HepG2 (cell line): ENCODE measurements around the gene LDB2. TPM values are rescaled to one million over a fixed set of nuclear protein-coding genes. Genes with fewer than 3 reads are reported as not detected.

Experiments used
- ATAC-seq: fragments of 200-7000 bp; cut with Tn5 transposase; 3 replicates; pipeline ENCODE4 v1.9.1; 2020; ENCODE audit warnings: mild to moderate bottlenecking, moderate library complexity
- BruUV-seq: library from RNA; stranded (reverse); fragments of 400-500 nt; replicated peaks from 2 replicates; lab custom pipeline; 2021; lab: Mats Ljungman, UMichigan
- CTCF ChIA-PET: fragments of 300-600 bp; formaldehyde crosslinking; extraction: SDS; loops from one replicate; lab custom pipeline; 2021; ENCODE audit warnings: low total read pairs, inconsistent platforms, low intra/inter-chr PET ratio; lab: Yijun Ruan, JAX
- POLR2A ChIA-PET: fragments of 350-600 bp; sonication (Branson Sonifier 250); formaldehyde crosslinking; loops from one replicate; lab custom pipeline; 2020; ENCODE audit warnings: antibody characterized with exemption, inconsistent platforms; lab: Yijun Ruan, JAX
- DNase-seq: peaks from one replicate; pipeline ENCODE4 v3.0.0-alpha.2; 2015; ENCODE audit warnings: low spot score
- FAIRE-seq: peaks from 3 replicates; lab custom pipeline; 2011; peaks lifted over from hg19 to GRCh38; lab: Jason Lieb, UNC
- H2AFZ ChIP-seq: one replicate; pipeline ENCODE4 v1.6.1; 2011; ENCODE audit warnings: low read length, inconsistent platforms
- H3K27ac ChIP-seq: fragments of 300-600 bp; 3 replicates; pipeline ENCODE4 v1.8.0; 2011; ENCODE audit warnings: mixed run types, mild to moderate bottlenecking, mixed read lengths, low read length, inconsistent platforms; ENCODE audit not compliant: insufficient read depth; ENCODE audit errors: extremely low read length
- H3K27me3 ChIP-seq, 2 experiments: fragments of 200-600 bp in 1 of 2; 2 replicates in 1 of 2; 3 replicates in 1 of 2; pipeline versions ENCODE4 v1.6.0 to v1.8.0; 2011; ENCODE audit warnings: low read length in 2 of 2, mild to moderate bottlenecking in 2 of 2, moderate library complexity in 2 of 2, inconsistent platforms in 1 of 2; ENCODE audit not compliant: insufficient read depth in 2 of 2, control insufficient read depth in 1 of 2
- H3K36me3 ChIP-seq, 2 experiments: fragments of 200-600 bp in 1 of 2; replicated peaks in 1 of 2; 2 replicates in 1 of 2; 3 replicates in 1 of 2; pipeline versions ENCODE4 v1.5.1 to v1.8.0; 2011; ENCODE audit warnings: low read length in 2 of 2, inconsistent platforms in 1 of 2; ENCODE audit not compliant: insufficient read depth in 2 of 2, control insufficient read depth in 1 of 2
- H3K4me1 ChIP-seq: 2 replicates; pipeline ENCODE4 v1.5.1; 2012; ENCODE audit warnings: low read length, inconsistent platforms; ENCODE audit not compliant: insufficient read depth
- H3K4me2 ChIP-seq: 2 replicates; pipeline ENCODE4 v1.6.0; 2011; ENCODE audit warnings: low read depth, low read length, inconsistent platforms
- H3K4me3 ChIP-seq, 3 experiments: fragments of 200-600 bp in 1 of 3; sonication (generic), shearing (Covaris generic) in 1 of 3; replicated peaks in 1 of 3; 2 replicates each; pipeline ENCODE4 v1.5.1; 2011 to 2016; ENCODE audit warnings: low read length in 3 of 3, inconsistent platforms in 2 of 3, low read depth in 2 of 3, mild to moderate bottlenecking in 2 of 3, control low read depth in 1 of 3, mixed read lengths in 1 of 3; ENCODE audit not compliant: insufficient read depth in 1 of 3
- H3K79me2 ChIP-seq: one replicate; pipeline ENCODE4 v1.6.1; 2011; ENCODE audit warnings: low read length, inconsistent platforms; ENCODE audit not compliant: insufficient read depth
- H3K9ac ChIP-seq: 2 replicates; pipeline ENCODE4 v1.6.0; 2011; ENCODE audit warnings: mild to moderate bottlenecking, low read depth, low read length, inconsistent platforms; ENCODE audit not compliant: insufficient read depth
- H3K9me3 ChIP-seq: 2 replicates; pipeline ENCODE4 v1.5.1; 2012; ENCODE audit warnings: mild to moderate bottlenecking, low read length
- H4K20me1 ChIP-seq: 2 replicates; pipeline ENCODE4 v1.6.0; 2011; ENCODE audit warnings: inconsistent platforms, mild to moderate bottlenecking, low read length, moderate library complexity; ENCODE audit not compliant: insufficient read depth
- KMT2A ChIP-seq: sonication (generic); formaldehyde crosslinking; IDR thresholded peaks from 2 replicates; pipeline ENCODE4 v1.4.0; 2020; ENCODE audit warnings: missing genetic modification reagents
- MXI1 ChIP-seq: IDR thresholded peaks from 3 replicates; pipeline ENCODE4 v1.6.1; 2012; ENCODE audit warnings: low read depth, low read length, inconsistent platforms, borderline replicate concordance
- MZF1 ChIP-seq: sonication (generic); formaldehyde crosslinking; IDR thresholded peaks from 2 replicates; pipeline ENCODE4 v1.8.1; 2023; ENCODE audit warnings: mild to moderate bottlenecking, missing genetic modification reagents, borderline replicate concordance
- POLR2AphosphoS5 ChIP-seq: IDR thresholded peaks from 2 replicates; pipeline ENCODE4 v1.6.1; 2012; ENCODE audit warnings: low read depth, low read length
- RFX5 ChIP-seq: IDR thresholded peaks from 2 replicates; pipeline ENCODE4 v1.6.1; 2011; ENCODE audit warnings: low read depth, low read length, improper control_type of control experiment
- ZBED4 ChIP-seq: sonication (generic); formaldehyde crosslinking; IDR thresholded peaks from 2 replicates; pipeline ENCODE4 v1.4.0; 2020; ENCODE audit warnings: missing genetic modification reagents, borderline replicate concordance
- ZNF850 ChIP-seq: sonication (generic); formaldehyde crosslinking; conservative IDR thresholded peaks from 2 replicates; pipeline ENCODE4 v1.9.0; 2021; ENCODE audit warnings: mild to moderate bottlenecking, missing genetic modification reagents
- ZSCAN5A ChIP-seq: sonication (generic); formaldehyde crosslinking; IDR thresholded peaks from 2 replicates; pipeline ENCODE4 v1.8.0; 2022; ENCODE audit warnings: mild to moderate bottlenecking, missing genetic modification reagents, borderline replicate concordance
- ZSCAN9 ChIP-seq: IDR thresholded peaks from 2 replicates; pipeline ENCODE4 v1.6.1; 2016; ENCODE audit warnings: borderline replicate concordance
- WGBS: methylation state at CpG from one replicate; pipeline ENCODE4 v1.1.6; 2017; ENCODE audit warnings: low lambda C conversion rate; 5-methylcytosine and 5-hydroxymethylcytosine counted together
- in situ Hi-C: cut with HindIII; loops from 2 replicates; pipeline ENCODE4 v1.10.0; 2017; ENCODE audit warnings: low pct_unique_long_range_greater_than_20kb; ENCODE audit not compliant: extremely low pct_ligation_motif_present
- intact Hi-C: fragments of 100-400 bp; cut with micrococcal nuclease; formaldehyde crosslinking; loops from one replicate; pipeline ENCODE4 v1.10.0; 2022; ENCODE audit not compliant: unreplicated experiment
- polyA plus RNA-seq, 8 experiments: library from polyadenylated mRNA; depleted of rRNA in 3 of 8; stranded (reverse) in 7 of 8; unstranded in 1 of 8; fragments of >200 nt; fragmentation: Illumina TruSeq in 4 of 8; extraction: Trizol in 4 of 8; gene quantifications; 2 replicates each; pipeline versions ENCODE4 v1.2.1 to v1.2.3, GENCODE V29; 2011 to 2016; ENCODE audit warnings: low read depth in 4 of 8, missing spikeins in 1 of 8, mixed read lengths in 1 of 8; ENCODE audit not compliant: insufficient read depth in 1 of 8
- total RNA-seq, 5 experiments: library from RNA; depleted of rRNA; stranded (reverse); fragments of >200 nt; fragmentation: Illumina TruSeq; extraction: Trizol; gene quantifications; 2 replicates each; pipeline ENCODE4 v1.2.3, GENCODE V29; 2016; ENCODE audit warnings: low read depth in 1 of 5

The LDB2 gene
- total and polyA plus RNA-seq, 2 of the 13 experiments (the other 11 are each of a cell fraction or from before 2014, with no cell fraction given), result not detected

DNA sequence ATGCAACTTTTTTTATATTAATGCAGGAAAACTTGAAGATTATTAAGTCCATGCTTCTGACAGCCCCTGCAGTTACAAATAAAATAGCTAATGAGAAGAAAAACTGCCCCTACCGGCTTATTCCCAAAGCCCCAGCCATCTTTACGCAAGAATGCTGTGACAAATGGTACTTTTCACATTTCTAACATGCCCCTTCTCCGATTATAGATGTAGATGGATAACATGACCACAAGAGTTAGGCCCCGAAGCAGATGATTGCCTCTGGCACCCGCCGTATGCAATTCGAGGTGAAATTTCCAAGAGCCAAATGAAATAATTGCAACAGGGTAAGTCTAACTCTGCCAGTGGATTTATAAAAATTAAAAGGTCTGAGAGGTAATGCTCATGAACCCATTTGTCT lies 352.8 kb downstream of the LDB2 start:
- Histone ChIP-seq H3K9me3 (no peaks in the 10 kb centered on the region), H3K27ac (no peak overlapping the region), H3K79me2 (no peaks in the 10 kb centered on the region), H2AFZ (no peak overlapping the region), H3K36me3 (no peaks in the 10 kb centered on the region), H3K9ac (no peak overlapping the region), H3K4me3 (no peak overlapping the region), H4K20me1 (no peaks in the 10 kb centered on the region)
- FAIRE-seq, result no peak
- in situ Hi-C loops, result no loop called here
- BruUV-seq, result no TSS peak
- no peak for ATAC-seq
- no peak for DNase-seq
- 12% methylated on average over 7 of the region's 7 CpGs for WGBS
- ChIA-PET POLR2A (no interaction called here), CTCF (no interaction called here)
- TF ChIP-seq POLR2AphosphoS5 (no peak), ZNF850 (CRISPR knock-in tag) (no peak), MXI1 (no peak), ZSCAN9 (CRISPR knock-in tag) (no peak), ZBED4 (CRISPR knock-in tag) (no peak), RFX5 (no peak), ZSCAN5A (CRISPR knock-in tag) (no peak), KMT2A (CRISPR knock-in tag) (no peak), MZF1 (no peak)
- TF ChIP-seq, all 625 proteins: peak for 0
- Histone ChIP-seq H3K4me1 (no peaks in the 10 kb centered on the region), H3K27me3 (no peaks in the 10 kb centered on the region), H3K4me2 (no peak overlapping the region)
- intact Hi-C loops, result no loop called here
